GM12873 (cell line): Measurements from ENCODE around the gene CC2D2A.

Experiments used
- CTCF ChIP-seq: IDR thresholded peaks from 2 replicates; pipeline ENCODE4 v1.5.1; 2012; ENCODE audit warnings: low read depth, mild to moderate bottlenecking, moderate library complexity, low read length, control low read depth; ENCODE audit not compliant: insufficient read depth; ENCODE audit errors: missing control alignments

The CC2D2A gene

GRCh38 chr4:15648600-15648999 lies 178.9 kb downstream of the CC2D2A start:
- TF ChIP-seq CTCF: no peak

GRCh38 chr4:15649914-15650545 lies 180.3 kb downstream of the CC2D2A start:
- TF ChIP-seq CTCF: peak; percentile 73
